GM18951 (cell line): ENCODE measurements around the gene FAM110D.

Experiments used
- POLR2A ChIP-seq: IDR thresholded peaks from 4 replicates; pipeline ENCODE4 v1.6.1; 2011; ENCODE audit warnings: mild to moderate bottlenecking; ENCODE audit not compliant: insufficient read length, insufficient read depth; ENCODE audit errors: extremely low read depth
- in situ Hi-C: fragments of 300-500 bp; cut with MboI; formaldehyde crosslinking; loops from one replicate; pipeline ENCODE4 v1.12.0; 2022; ENCODE audit warnings: low sequenced_read_pairs, mixed read lengths, inconsistent platforms; ENCODE audit not compliant: unreplicated experiment

The FAM110D gene

GRCh38 chr1:26124418-26125331 lies 34.2 kb upstream of the FAM110D start:
- in situ Hi-C loops: no loop called here
- TF ChIP-seq POLR2A: no peak

GRCh38 chr1:26125382-26125781 lies 33.5 kb upstream of the FAM110D start:
- in situ Hi-C loops: no loop called here
- TF ChIP-seq POLR2A: no peak

- in situ Hi-C loops: no loop called here
- no peak for TF ChIP-seq POLR2A
These were observed 32.9 kb upstream of the FAM110D start for GRCh38 chr1:26125946-26126320.

GRCh38 chr1:26126321-26127084 lies 32.4 kb upstream of the FAM110D start:
- TF ChIP-seq POLR2A: no peak
- in situ Hi-C loops: no loop called here

- TF ChIP-seq POLR2A: no peak
- in situ Hi-C loops: no loop called here
These were observed 31.4 kb upstream of the FAM110D start for GRCh38 chr1:26127235-26128163.

- no peak for TF ChIP-seq POLR2A
- in situ Hi-C loops: no loop called here
These were observed 29.1 kb upstream of the FAM110D start for GRCh38 chr1:26129778-26130177.

GRCh38 chr1:26130695-26131094 lies 28.2 kb upstream of the FAM110D start:
- in situ Hi-C loops: no loop called here
- no peak for TF ChIP-seq POLR2A

- in situ Hi-C loops: no loop called here
- no peak for TF ChIP-seq POLR2A
These were observed 26.6 kb upstream of the FAM110D start for GRCh38 chr1:26132128-26132833.

- TF ChIP-seq POLR2A: no peak
- in situ Hi-C loops: no loop called here
These were observed 26.1 kb upstream of the FAM110D start for GRCh38 chr1:26132834-26133167.

- TF ChIP-seq POLR2A: no peak
- in situ Hi-C loops: no loop called here
These were observed 24.4 kb upstream of the FAM110D start for GRCh38 chr1:26134466-26134865.

- in situ Hi-C loops: no loop called here
- TF ChIP-seq POLR2A: no peak
These were observed 19.8 kb upstream of the FAM110D start for GRCh38 chr1:26138974-26139558.

GRCh38 chr1:26142159-26142558 lies 16.7 kb upstream of the FAM110D start:
- TF ChIP-seq POLR2A: no peak
- in situ Hi-C loops: no loop called here
